T1000 (cell line): Measurements from ENCODE around the gene CHN2.
"Not testable (repeated sequence)": the region's sequence is repeated elsewhere in the genome, so short reads cannot be mapped to it uniquely, and the experiment has no call there.

Experiments used
- DNase-seq: peaks from one replicate; lab custom pipeline; 2025; ENCODE audit warnings: mixed read lengths; lab: John Stamatoyannopoulos, UW

CHN2 gene

GRCh38 chr7:29189743-29190201, 4.8 kb upstream of the CHN2 start:
- DNase-seq = no peak

- DNase-seq = no peak
Observed at GRCh38 chr7:29190349-29191045, 4.1 kb upstream of the CHN2 start.

- DNase-seq = no peak
Observed at GRCh38 chr7:29192323-29192722, 2.3 kb upstream of the CHN2 start.

GRCh38 chr7:29192811-29193210, 1.8 kb upstream of the CHN2 start:
- DNase-seq = no peak

GRCh38 chr7:29193316-29194205, 1.0 kb upstream of the CHN2 start:
- DNase-seq = no peak

- no peak for DNase-seq
Observed at GRCh38 chr7:29194206-29194593, 375 bp upstream of the CHN2 start.

- no peak for DNase-seq
Observed at GRCh38 chr7:29196191-29196590, 1.6 kb downstream of the CHN2 start.

- no peak for DNase-seq
Observed at GRCh38 chr7:29196971-29197595, 2.5 kb downstream of the CHN2 start.

GRCh38 chr7:29197916-29198315, 3.3 kb downstream of the CHN2 start:
- no peak for DNase-seq

- DNase-seq = no peak
Observed at GRCh38 chr7:29199776-29200175, 5.2 kb downstream of the CHN2 start.

GRCh38 chr7:29202651-29203069, 8.1 kb downstream of the CHN2 start:
- no peak for DNase-seq

GRCh38 chr7:29204491-29205272, 10.1 kb downstream of the CHN2 start:
- DNase-seq = no peak

GRCh38 chr7:29207162-29207801, 12.7 kb downstream of the CHN2 start:
- no peak for DNase-seq

- DNase-seq = no peak
Observed at GRCh38 chr7:29208410-29209250, 14.1 kb downstream of the CHN2 start.

- no peak for DNase-seq
Observed at GRCh38 chr7:29209745-29210144, 15.2 kb downstream of the CHN2 start.

- not testable (repeated sequence) for DNase-seq
Observed at GRCh38 chr7:29212736-29213135, 18.2 kb downstream of the CHN2 start.

GRCh38 chr7:29214056-29214455, 19.5 kb downstream of the CHN2 start:
- no peak for DNase-seq

GRCh38 chr7:29214816-29215215, 20.2 kb downstream of the CHN2 start:
- DNase-seq = no peak

- DNase-seq = no peak
Observed at GRCh38 chr7:29216128-29216527, 21.6 kb downstream of the CHN2 start.

GRCh38 chr7:29217113-29217512, 22.5 kb downstream of the CHN2 start:
- no peak for DNase-seq
